Fibroblast of mammary gland (primary cell): ENCODE results near the gene FNDC1.
A peak's percentile ranks its signal among the peaks of the same experiment; 100 is the strongest.

Experiments used
- DNase-seq: peaks from one replicate; pipeline ENCODE4 v3.0.0-alpha.2; 2010; ENCODE audit warnings: low read depth
- H3K4me3 ChIP-seq: 2 replicates; pipeline ENCODE4 v1.5.1; 2011; ENCODE audit warnings: low read depth, mild to moderate bottlenecking, low read length, moderate library complexity; ENCODE audit not compliant: control insufficient read depth
- TF ChIP-seq, protein P1 (sequence below): conservative IDR thresholded peaks from 2 replicates; pipeline ENCODE4 v1.5.1; 2011; ENCODE audit warnings: low read depth, low read length, inconsistent platforms; ENCODE audit not compliant: control insufficient read depth, insufficient read depth

Gene FNDC1

DNA sequence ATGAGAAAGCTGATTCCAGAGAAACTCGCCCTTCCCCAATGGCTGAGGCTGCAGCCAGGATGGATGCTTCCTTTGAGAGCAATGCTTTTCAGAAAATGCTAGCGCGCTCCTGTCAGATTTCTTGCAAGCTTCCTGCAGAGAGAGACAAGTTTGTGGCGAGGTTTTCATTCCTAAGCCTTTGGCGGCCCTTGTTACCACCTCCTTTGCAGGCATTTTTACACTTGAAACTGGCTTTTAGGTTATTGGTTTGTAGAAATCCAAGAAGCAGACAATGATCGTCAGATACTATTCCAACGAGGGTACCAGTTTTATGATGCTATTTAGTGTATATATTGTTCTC lies 1.1 kb downstream of the FNDC1 start:
- TF ChIP-seq, protein P1, sequence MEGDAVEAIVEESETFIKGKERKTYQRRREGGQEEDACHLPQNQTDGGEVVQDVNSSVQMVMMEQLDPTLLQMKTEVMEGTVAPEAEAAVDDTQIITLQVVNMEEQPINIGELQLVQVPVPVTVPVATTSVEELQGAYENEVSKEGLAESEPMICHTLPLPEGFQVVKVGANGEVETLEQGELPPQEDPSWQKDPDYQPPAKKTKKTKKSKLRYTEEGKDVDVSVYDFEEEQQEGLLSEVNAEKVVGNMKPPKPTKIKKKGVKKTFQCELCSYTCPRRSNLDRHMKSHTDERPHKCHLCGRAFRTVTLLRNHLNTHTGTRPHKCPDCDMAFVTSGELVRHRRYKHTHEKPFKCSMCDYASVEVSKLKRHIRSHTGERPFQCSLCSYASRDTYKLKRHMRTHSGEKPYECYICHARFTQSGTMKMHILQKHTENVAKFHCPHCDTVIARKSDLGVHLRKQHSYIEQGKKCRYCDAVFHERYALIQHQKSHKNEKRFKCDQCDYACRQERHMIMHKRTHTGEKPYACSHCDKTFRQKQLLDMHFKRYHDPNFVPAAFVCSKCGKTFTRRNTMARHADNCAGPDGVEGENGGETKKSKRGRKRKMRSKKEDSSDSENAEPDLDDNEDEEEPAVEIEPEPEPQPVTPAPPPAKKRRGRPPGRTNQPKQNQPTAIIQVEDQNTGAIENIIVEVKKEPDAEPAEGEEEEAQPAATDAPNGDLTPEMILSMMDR: no peak
- no peak for DNase-seq
- H3K4me3 ChIP-seq: no peak overlapping the region

DNA sequence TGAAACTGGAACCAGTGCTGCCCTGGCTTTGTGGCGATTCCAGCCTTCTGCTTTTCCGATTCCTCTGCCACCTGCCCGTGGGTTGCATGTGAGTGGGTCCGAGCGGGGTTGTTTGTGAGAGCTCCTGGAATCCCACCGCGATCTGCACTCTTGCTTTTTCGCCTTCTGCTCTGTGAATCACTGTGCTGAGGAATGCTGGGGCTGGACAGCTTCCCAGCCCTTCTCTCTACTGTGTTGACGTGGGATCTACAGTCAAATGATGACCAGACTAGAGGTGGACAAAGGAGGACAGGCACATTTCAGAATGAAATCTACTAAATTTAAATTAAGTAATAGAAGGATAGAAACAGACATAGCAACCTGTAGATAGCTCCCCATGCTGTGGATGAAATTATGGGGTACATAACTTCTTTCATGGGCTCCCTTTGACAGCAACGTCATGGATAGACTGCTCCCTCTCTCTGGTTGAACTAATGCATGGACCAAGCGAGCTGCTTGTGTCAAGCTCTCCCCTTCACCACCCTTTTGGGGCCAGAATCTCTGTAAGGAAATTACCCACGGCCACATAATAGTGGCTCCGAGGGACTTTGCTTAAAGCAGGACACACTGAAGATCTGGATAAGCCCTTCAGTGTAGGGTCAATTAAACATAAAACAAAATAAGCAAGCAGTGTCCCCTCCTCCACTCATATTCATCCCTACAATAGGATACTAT lies 2.0 kb downstream of the FNDC1 start:
- H3K4me3 ChIP-seq: no peak overlapping the region

DNA sequence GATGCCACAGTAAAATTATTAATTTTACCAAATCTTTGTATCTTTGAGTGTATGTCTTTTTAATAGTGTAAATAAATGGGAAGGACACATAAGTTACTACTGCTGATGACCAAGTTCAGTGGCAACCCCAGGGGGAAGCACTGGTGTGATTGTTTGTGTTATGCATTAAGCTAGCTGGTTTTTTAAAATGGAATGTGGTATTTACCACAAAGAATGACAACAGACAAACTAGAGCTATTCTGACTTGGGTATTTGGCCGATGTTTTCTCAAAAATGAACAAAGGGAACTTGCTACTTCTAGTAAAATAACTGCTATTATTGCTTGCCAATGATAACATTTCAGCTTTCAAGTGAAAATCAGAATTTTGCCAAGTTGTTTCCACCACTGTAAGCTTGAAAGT lies 2.9 kb downstream of the FNDC1 start:
- no peak overlapping the region for H3K4me3 ChIP-seq
- TF ChIP-seq, protein P1: no peak
- peak; percentile 15 for DNase-seq

More for the DNA sequence above, 2.0 kb downstream of the FNDC1 start:
- TF ChIP-seq, protein P1: no peak
- peak; percentile 72 for DNase-seq

DNA sequence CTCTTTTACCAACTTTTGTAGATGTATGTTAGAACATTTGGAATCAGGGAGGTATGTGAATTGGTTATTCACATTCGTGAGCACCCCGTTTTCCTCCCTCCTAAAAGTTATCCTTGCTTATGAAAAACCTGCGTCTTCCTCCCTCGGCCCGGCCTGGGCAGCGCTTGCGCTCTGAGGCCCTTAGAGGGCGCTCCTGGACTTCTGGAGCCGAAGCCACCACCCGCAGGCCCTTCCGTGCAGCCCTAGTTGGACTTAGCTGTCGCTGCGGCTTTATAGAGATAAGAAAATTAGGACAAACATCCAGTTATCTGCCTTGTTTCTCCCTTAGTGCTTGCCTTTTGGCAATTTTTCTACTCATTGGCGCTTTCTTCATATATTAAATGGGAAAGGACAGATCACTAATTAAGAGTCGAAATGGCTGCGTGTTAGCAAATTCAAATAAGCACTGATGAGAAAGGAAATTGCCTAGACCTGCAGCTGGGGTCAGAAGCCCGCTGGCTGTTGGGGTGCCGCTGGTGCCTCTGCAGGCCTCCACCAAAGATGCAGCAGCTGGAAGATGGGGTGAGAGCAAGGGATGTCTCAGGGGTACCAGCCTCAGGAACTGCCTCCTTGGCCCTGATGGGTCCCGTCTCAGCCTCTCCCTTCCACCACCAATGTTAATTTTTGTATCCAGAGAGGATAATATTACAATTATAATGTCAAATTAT lies 5.2 kb downstream of the FNDC1 start:
- TF ChIP-seq, protein P1: peak; percentile 98
- DNase-seq: peak; percentile 62
- no peak overlapping the region for H3K4me3 ChIP-seq

DNA sequence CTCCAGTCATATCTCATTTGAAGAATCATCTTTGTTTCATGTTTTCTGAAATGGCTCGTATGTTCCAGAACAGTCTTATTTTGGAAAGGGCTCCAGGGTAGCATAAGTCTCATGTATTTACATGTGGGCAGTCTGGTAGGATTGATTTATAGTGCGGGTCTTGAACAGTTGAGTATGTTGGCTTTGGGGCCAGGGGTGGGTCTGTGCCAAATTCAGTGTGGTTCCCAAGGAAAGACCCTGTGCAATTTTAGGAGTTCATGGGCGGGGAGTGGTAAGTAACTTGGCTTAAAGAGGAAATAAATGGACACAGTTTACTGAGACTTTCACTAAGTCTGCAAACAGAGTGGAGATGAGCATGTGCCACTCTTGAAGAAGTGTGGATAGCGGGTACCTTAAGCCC lies 7.7 kb downstream of the FNDC1 start:
- no peak overlapping the region for H3K4me3 ChIP-seq
- no peak for DNase-seq
- TF ChIP-seq, protein P1: no peak

DNA sequence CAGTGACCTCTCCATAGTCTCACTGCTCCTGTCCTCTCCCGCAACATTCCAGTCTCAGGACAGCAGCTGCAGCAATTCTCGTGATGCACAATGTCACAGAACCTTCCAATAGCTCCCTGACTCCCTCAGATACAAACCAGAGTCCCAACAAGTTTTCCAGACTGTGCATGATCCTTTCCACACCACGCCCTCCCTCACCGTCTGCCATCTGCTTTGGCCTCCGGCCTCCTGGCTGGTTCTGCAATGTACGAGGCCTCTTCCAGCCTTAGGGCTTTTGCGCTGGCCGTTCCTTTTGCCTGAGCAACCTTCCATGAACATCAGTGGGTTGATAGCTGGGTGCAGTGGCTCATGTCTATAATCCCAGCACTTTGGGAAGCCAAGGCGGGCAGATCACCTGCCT lies 9.6 kb downstream of the FNDC1 start:
- TF ChIP-seq, protein P1: no peak
- no peak overlapping the region for H3K4me3 ChIP-seq
- no peak for DNase-seq
